K562 (cell line): ENCODE results near the gene PAQR8. TPM values are rescaled to one million over a fixed set of nuclear protein-coding genes. Genes with fewer than 3 reads are reported as not detected.

Experiments
- CBFA2T2 ChIP-seq: fragments of 450-650 bp; conservative IDR thresholded peaks from 2 replicates; pipeline ENCODE4 v1.6.1; 2017; ENCODE audit warnings: mild to moderate bottlenecking
- ETV1 ChIP-seq: fragments of 450-650 bp; conservative IDR thresholded peaks from 2 replicates; pipeline ENCODE4 v1.6.1; 2016; ENCODE audit warnings: missing genetic modification characterization, control low read depth, low read depth, missing compliant biosample characterization
- GATA2 ChIP-seq: sonication (generic); formaldehyde crosslinking; IDR thresholded peaks from 2 replicates; pipeline ENCODE4 v1.4.0; 2020; ENCODE audit warnings: mild to moderate bottlenecking, missing genetic modification reagents
- GTF3C2 ChIP-seq: IDR thresholded peaks from 3 replicates; pipeline ENCODE4 v1.6.1; 2011; ENCODE audit warnings: borderline replicate concordance, mild to moderate bottlenecking, moderate library complexity; ENCODE audit not compliant: insufficient read length; ENCODE audit errors: extremely low read depth
- MCM5 ChIP-seq: fragments of 450-650 bp; IDR thresholded peaks from 2 replicates; pipeline ENCODE4 v1.6.1; 2016; ENCODE audit warnings: low read depth
- MNT ChIP-seq, 2 experiments: fragments of 450-650 bp; conservative IDR thresholded peaks; 2 replicates each; pipeline ENCODE4 v1.6.1; 2017; ENCODE audit warnings: mild to moderate bottlenecking in 2 of 2, moderate library complexity in 2 of 2
- NFIC ChIP-seq: fragments of 450-650 bp; IDR thresholded peaks from 2 replicates; pipeline ENCODE4 v1.6.1; 2017; ENCODE audit warnings: mild to moderate bottlenecking, inconsistent platforms
- RAD51 ChIP-seq: fragments of 450-650 bp; IDR thresholded peaks from 2 replicates; pipeline ENCODE4 v1.7.1; 2016; ENCODE audit warnings: low read depth, mild to moderate bottlenecking, borderline replicate concordance
- REST ChIP-seq, 2 experiments: fragments of 450-650 bp; formaldehyde crosslinking in 1 of 2; IDR thresholded peaks; 2 replicates each; pipeline versions ENCODE4 v1.4.0 to v1.6.1; 2014 to 2020; ENCODE audit warnings: mild to moderate bottlenecking in 2 of 2, borderline replicate concordance in 1 of 2, low read depth in 1 of 2
- RFX7 ChIP-seq: fragments of 250-450 bp; sonication (Bioruptor Pico); IDR thresholded peaks from 2 replicates; pipeline ENCODE4 v1.5.1; 2021; ENCODE audit warnings: mild to moderate bottlenecking
- STAT5A ChIP-seq: IDR thresholded peaks from 2 replicates; pipeline ENCODE4 v1.6.1; 2012; ENCODE audit warnings: low read length, inconsistent platforms, borderline replicate concordance
- TRIM28 ChIP-seq: fragments of 450-650 bp; IDR thresholded peaks from 2 replicates; pipeline ENCODE4 v1.6.1; 2017
- ZC3H4 ChIP-seq: sonication (generic); formaldehyde crosslinking; IDR thresholded peaks from 2 replicates; pipeline ENCODE4 v1.9.0; 2021; ENCODE audit warnings: missing genetic modification reagents, borderline replicate concordance
- ZFP30 ChIP-seq: fragments of 250-450 bp; sonication (Bioruptor Pico); IDR thresholded peaks from 2 replicates; pipeline ENCODE4 v1.8.0; 2022; ENCODE audit warnings: moderate library complexity, mild to moderate bottlenecking, inconsistent platforms, borderline replicate concordance
- ZNF41 ChIP-seq: fragments of 250-450 bp; sonication (Bioruptor Pico); conservative IDR thresholded peaks from 2 replicates; pipeline ENCODE4 v1.4.0; 2020; ENCODE audit warnings: mild to moderate bottlenecking
- ZNF77 ChIP-seq: fragments of 250-450 bp; sonication (Bioruptor Pico); IDR thresholded peaks from 2 replicates; pipeline ENCODE4 v1.5.0; 2020
- polyA plus RNA-seq, 8 experiments: library from polyadenylated mRNA; depleted of rRNA in 4 of 8; stranded (reverse) in 5 of 8; unstranded in 3 of 8; fragments of >200 nt; fragmentation: Nextera tagmentation in 2 of 8; fragmentation: Illumina TruSeq in 1 of 8; extraction: Ambion mirVana in 2 of 8; extraction: Trizol in 1 of 8; gene quantifications; 2 replicates each; pipeline versions ENCODE4 v1.2.1 to v1.2.3, GENCODE V29; 2011 to 2014; ENCODE audit warnings: inconsistent platforms in 1 of 8, missing spikeins in 1 of 8
- total RNA-seq, 7 experiments: library from RNA; depleted of rRNA in 6 of 7; stranded (reverse); fragments of >200 nt in 6 of 7; fragmentation: Illumina TruSeq in 2 of 7; extraction: Trizol in 2 of 7; gene quantifications; 2 replicates each; pipeline versions ENCODE4 v1.2.1 to v1.2.3, GENCODE V29; 2011 to 2021; ENCODE audit warnings: low replicate concordance in 1 of 7

Gene PAQR8
- total and polyA plus RNA-seq, 9 of the 15 experiments (the other 6 are each of a cell fraction or from before 2014, with no cell fraction given) = 1.4 to 10.2 (median 3.5) TPM

- TF ChIP-seq REST (IDR thresholded peaks at IDR 0.05; ENCODE audit: borderline replicate concordance) = peak; percentile 92
- no peak for TF ChIP-seq REST (CRISPR knock-in tag; IDR thresholded peaks at IDR 0.05; ENCODE audit: low read depth)
- no peak for TF ChIP-seq NFIC
- no peak for TF ChIP-seq ZNF77 (CRISPR knock-in tag)
- no peak for TF ChIP-seq GATA2 (CRISPR knock-in tag)
- TF ChIP-seq RFX7 = no peak
- TF ChIP-seq GTF3C2 = no peak
- TF ChIP-seq TRIM28 = no peak
- no peak for TF ChIP-seq RAD51
- 0 out of 4 replicates have a peak, but pooled peaks of 1 of the 2 experiments have one; percentile 48 for TF ChIP-seq MNT (conservative IDR thresholded peaks at IDR 0.05)
- TF ChIP-seq MCM5 = no peak
- 0 out of 2 replicates have a peak, but pooled peaks have one; percentile 35 for TF ChIP-seq STAT5A
- TF ChIP-seq ZFP30 (CRISPR knock-in tag) = no peak
- no peak for TF ChIP-seq CBFA2T2
- TF ChIP-seq ETV1 (tag) = no peak
- TF ChIP-seq ZNF41 (CRISPR knock-in tag) = no peak
- no peak for TF ChIP-seq ZC3H4 (CRISPR knock-in tag)
Measured at GRCh38 chr6:52416629-52417151, 54.7 kb downstream of the PAQR8 start (continued).
